ENCODE results near the gene CYSRT1. TPM values are rescaled to one million over a fixed set of nuclear protein-coding genes. Genes with fewer than 3 reads are reported as not detected.

CYSRT1 gene
- total RNA-seq, 1 donor from 2014 or later = 0.17 TPM

DNA sequence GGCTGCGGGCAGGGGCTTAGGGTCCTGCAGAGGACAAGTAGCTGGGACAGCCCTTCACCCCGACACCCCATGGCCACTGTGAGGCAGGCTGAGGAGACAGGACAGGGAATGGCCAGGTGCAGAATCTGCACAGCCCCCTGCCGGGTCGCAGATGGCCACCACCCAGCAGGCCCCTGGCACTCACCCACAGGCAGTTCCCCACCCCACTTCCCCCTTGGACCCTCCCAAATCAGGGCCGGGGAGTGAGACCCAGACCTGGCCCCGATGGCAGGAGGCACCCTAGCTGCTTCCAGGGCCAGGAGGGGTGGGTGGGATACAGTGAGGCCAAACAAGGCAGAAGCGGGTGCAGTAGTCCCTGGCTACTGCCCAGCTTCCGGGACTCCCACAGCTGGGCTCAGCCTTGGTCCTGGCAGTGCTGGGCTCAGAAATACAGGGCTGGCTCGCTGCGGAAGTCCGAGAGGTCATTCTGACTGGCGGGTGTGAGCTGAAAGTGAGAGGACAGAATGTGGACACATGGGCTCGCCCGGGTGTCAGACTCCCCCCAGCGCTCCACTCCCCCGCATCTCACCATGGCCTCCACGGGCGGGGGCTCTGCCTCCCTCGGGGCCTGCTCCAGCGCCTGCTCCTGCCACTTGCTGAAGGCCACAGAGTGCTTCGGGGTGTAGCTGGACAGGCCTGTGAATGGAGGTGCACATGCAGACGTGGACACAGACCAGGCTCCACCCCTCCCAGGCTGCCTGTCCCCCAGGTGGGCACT, 33.1 kb upstream of the CYSRT1 start:
- TF ChIP-seq, protein P1, sequence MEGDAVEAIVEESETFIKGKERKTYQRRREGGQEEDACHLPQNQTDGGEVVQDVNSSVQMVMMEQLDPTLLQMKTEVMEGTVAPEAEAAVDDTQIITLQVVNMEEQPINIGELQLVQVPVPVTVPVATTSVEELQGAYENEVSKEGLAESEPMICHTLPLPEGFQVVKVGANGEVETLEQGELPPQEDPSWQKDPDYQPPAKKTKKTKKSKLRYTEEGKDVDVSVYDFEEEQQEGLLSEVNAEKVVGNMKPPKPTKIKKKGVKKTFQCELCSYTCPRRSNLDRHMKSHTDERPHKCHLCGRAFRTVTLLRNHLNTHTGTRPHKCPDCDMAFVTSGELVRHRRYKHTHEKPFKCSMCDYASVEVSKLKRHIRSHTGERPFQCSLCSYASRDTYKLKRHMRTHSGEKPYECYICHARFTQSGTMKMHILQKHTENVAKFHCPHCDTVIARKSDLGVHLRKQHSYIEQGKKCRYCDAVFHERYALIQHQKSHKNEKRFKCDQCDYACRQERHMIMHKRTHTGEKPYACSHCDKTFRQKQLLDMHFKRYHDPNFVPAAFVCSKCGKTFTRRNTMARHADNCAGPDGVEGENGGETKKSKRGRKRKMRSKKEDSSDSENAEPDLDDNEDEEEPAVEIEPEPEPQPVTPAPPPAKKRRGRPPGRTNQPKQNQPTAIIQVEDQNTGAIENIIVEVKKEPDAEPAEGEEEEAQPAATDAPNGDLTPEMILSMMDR (conservative IDR thresholded peaks at IDR 0.05; ENCODE audit: low read depth, low read length) = no peak
- no peak for DNase-seq (ENCODE audit: low read depth)
- no peak overlapping the region for H3K4me3 ChIP-seq (ENCODE audit: low read depth, low read length)

DNA sequence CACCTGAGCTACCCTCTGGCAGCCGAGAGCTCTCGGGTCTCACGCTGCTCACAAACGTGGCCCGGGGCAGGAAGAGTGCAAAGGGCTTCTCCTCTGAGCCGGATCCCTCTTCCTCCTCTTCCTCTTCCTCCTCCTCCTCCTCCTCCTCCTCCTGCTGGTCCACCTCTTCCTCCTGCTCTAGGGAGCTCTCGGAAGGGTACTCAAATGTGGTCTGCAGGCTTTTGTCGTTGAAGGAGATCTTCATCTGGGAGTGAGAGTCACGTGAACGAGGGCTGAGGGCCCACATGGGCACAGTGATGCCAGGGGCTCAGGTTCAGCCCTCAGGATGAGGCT, 32.6 kb upstream of the CYSRT1 start:
- no peak for DNase-seq (ENCODE audit: low read depth)
- TF ChIP-seq, protein P1 (conservative IDR thresholded peaks at IDR 0.05; ENCODE audit: low read depth, low read length) = no peak
- H3K4me3 ChIP-seq (ENCODE audit: low read depth, low read length) = no peak overlapping the region

DNA sequence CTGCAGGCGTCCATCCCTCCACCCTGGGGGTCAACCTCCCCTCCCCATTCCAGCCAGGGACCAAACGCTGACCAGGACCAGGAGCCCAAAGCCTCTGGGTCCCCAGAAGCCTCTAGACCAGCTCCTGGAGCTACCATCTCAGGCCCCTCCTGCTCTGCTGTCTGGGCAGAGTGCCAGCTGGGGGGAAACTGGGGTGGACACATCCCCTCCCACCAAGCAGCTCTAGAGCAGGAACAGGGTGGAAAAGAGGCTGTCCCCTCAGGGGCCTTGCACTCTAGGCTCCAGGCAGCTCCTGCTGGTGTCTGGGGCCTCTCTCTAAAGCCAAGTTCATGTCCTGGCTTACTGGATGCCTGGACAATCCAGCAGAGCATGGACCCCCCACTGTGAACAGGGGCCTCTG, 32.1 kb upstream of the CYSRT1 start:
- no peak for DNase-seq (ENCODE audit: low read depth)
- TF ChIP-seq, protein P1 (conservative IDR thresholded peaks at IDR 0.05; ENCODE audit: low read depth, low read length) = no peak
- H3K4me3 ChIP-seq (ENCODE audit: low read depth, low read length) = no peak overlapping the region

DNA sequence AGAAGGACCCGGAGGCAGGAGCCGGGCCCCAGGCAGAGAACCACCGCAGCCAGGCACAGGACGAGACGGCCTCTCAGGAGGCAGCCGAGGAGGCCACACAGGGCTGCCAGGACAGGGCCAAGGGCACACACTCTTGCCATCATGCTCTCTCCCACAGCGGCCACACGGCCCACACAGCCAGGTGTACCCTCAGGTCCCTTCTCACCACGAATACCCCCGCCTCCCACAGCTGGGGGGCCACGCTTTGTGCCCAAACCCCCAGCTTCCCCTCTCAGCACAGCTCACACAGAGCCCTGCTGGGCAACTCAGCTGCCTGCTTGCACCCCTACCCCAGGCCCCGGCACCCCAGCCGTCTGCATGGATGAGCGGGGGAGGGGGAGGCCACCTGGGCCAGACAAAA, 31.2 kb upstream of the CYSRT1 start:
- no peak for DNase-seq (ENCODE audit: low read depth)
- TF ChIP-seq, protein P1 (conservative IDR thresholded peaks at IDR 0.05; ENCODE audit: low read depth, low read length) = no peak
- H3K4me3 ChIP-seq (ENCODE audit: low read depth, low read length) = no peak overlapping the region

DNA sequence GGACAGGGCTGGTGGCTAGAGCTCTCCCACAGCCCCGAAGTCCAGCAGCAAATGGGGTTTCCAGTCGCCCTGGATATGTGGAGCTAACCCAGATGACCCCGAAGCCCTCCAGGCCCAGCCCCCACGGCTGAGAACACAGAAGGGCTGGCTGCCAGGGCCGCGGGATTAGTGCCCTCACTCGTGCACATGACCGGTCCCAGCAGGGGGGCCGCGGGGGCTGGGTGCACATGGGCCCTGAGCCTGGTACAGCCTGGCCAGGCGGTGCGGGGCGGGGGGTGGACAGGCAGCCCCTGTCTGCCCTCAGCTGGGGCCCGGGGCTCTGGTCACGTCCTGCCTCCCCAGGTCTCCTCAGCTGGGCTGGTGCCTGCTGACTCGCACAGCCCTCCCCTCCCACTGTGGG, 30.6 kb upstream of the CYSRT1 start:
- DNase-seq (ENCODE audit: low read depth) = no peak
- TF ChIP-seq, protein P1 (conservative IDR thresholded peaks at IDR 0.05; ENCODE audit: low read depth, low read length) = no peak
- H3K4me3 ChIP-seq (ENCODE audit: low read depth, low read length) = no peak overlapping the region

DNA sequence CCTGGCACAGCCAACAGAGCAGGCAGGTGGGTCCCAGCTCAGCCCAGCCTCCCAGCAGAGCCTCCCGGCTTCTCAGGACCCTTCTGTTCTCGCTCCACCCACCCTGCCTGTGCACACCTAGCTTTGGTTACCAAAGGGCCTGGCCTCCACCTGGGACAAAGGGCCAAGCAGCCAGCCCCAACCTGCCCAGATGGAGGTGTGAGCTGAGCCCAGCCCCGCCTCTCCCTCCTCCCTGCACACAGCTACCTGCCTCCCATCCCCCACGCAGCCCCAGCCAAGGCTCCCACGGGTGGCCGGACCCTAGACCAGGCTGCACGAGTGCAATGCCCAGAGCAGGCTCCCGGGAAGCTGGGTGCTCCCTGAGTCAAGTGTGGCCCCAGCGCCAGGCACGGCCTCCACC, 30.1 kb upstream of the CYSRT1 start:
- H3K4me3 ChIP-seq (ENCODE audit: low read depth, low read length) = no peak overlapping the region

More for the DNA sequence above, 30.1 kb upstream of the CYSRT1 start:
- no peak for DNase-seq (ENCODE audit: low read depth)
- TF ChIP-seq, protein P1 (conservative IDR thresholded peaks at IDR 0.05; ENCODE audit: low read depth, low read length) = no peak
